OCI-LY7 (cell line): ENCODE data around the gene ZNF20. TPM values are rescaled to one million over a fixed set of nuclear protein-coding genes. Genes with fewer than 3 reads are reported as not detected.

Experiments used
- BruUV-seq: library from RNA; stranded (reverse); fragments of 400-500 nt; replicated peaks from 2 replicates; lab custom pipeline; 2021; lab: Mats Ljungman, UMichigan
- CTCF ChIA-PET: fragments of 300-600 bp; sonication (Branson Sonifier 250); formaldehyde crosslinking; loops from one replicate; lab custom pipeline; 2022; ENCODE audit warnings: antibody characterized with exemption; ENCODE audit not compliant: unreplicated experiment; lab: Charles Lee
- POLR2A ChIA-PET: fragments of 300-600 bp; sonication (Branson Sonifier 250); formaldehyde crosslinking; loops from one replicate; lab custom pipeline; 2022; ENCODE audit warnings: antibody characterized with exemption; lab: Charles Lee
- DNase-seq: peaks from one replicate; pipeline ENCODE4 v3.0.0-alpha.2; 2015; ENCODE audit warnings: low spot score
- H2AFZ ChIP-seq: fragments of 200-600 bp; sonication (generic), shearing (Covaris generic); 2 replicates; pipeline ENCODE4 v1.6.1; 2014; ENCODE audit warnings: mild to moderate bottlenecking, antibody characterized with exemption, low read length, moderate library complexity
- H3K27ac ChIP-seq: fragments of 200-600 bp; sonication (generic); 2 replicates; pipeline ENCODE4 v1.5.1; 2014; ENCODE audit warnings: mixed run types, low read depth, mild to moderate bottlenecking, moderate library complexity, low read length, inconsistent platforms; ENCODE audit not compliant: poor library complexity, severe bottlenecking
- H3K36me3 ChIP-seq: fragments of 200-600 bp; sonication (generic); 2 replicates; pipeline ENCODE4 v1.6.1; 2014; ENCODE audit warnings: mild to moderate bottlenecking, antibody characterized with exemption, low read length, moderate library complexity, mixed read lengths; ENCODE audit not compliant: insufficient read depth
- H3K4me1 ChIP-seq: fragments of 200-600 bp; sonication (generic); 2 replicates; pipeline ENCODE4 v1.5.1; 2014; ENCODE audit warnings: mild to moderate bottlenecking, low read length; ENCODE audit not compliant: insufficient read depth, poor library complexity, severe bottlenecking
- H3K4me2 ChIP-seq: fragments of 200-600 bp; sonication (generic); 2 replicates; pipeline ENCODE4 v1.6.1; 2014; ENCODE audit warnings: mild to moderate bottlenecking, low read length
- H3K4me3 ChIP-seq: fragments of 200-600 bp; sonication (generic); 2 replicates; pipeline ENCODE4 v1.5.1; 2014; ENCODE audit warnings: mild to moderate bottlenecking, low read depth, low read length; ENCODE audit not compliant: poor library complexity, severe bottlenecking
- H3K79me2 ChIP-seq: fragments of 200-600 bp; sonication (generic); 2 replicates; pipeline ENCODE4 v1.6.1; 2016; ENCODE audit warnings: low read depth, mild to moderate bottlenecking, low read length, moderate library complexity, mixed read lengths; ENCODE audit not compliant: insufficient read depth
- H3K9me2 ChIP-seq: fragments of 200-600 bp; sonication (generic); 2 replicates; pipeline ENCODE4 v1.6.1; 2016; ENCODE audit warnings: mild to moderate bottlenecking, low read length, mixed read lengths; ENCODE audit not compliant: insufficient read depth
- H3K9me3 ChIP-seq: fragments of 200-600 bp; sonication (generic); 2 replicates; pipeline ENCODE4 v1.6.1; 2014; ENCODE audit warnings: mild to moderate bottlenecking, mixed run types, low read length, mixed read lengths
- H4K20me1 ChIP-seq: fragments of 200-600 bp; sonication (generic); 2 replicates; pipeline ENCODE4 v1.6.1; 2014; ENCODE audit warnings: mild to moderate bottlenecking, antibody characterized with exemption, low read length, moderate library complexity, mixed read lengths; ENCODE audit not compliant: insufficient read depth
- EZH2phosphoT487 ChIP-seq: fragments of 200-600 bp; sonication (generic); IDR thresholded peaks from 2 replicates; pipeline ENCODE4 v1.6.1; 2018; ENCODE audit warnings: low read depth, borderline replicate concordance, mild to moderate bottlenecking, mixed run types, antibody characterized with exemption, low read length, moderate library complexity, mixed read lengths
- intact Hi-C: fragments of 100-400 bp; cut with micrococcal nuclease; formaldehyde crosslinking; loops from one replicate; pipeline ENCODE4 v1.10.0; 2022; ENCODE audit not compliant: unreplicated experiment
- total RNA-seq, 2 experiments: library from RNA; depleted of rRNA in 1 of 2; stranded (reverse); fragments of >200 nt in 1 of 2; shearing (Covaris generic) in 1 of 2; gene quantifications; 2 replicates each; pipeline ENCODE4 v1.2.3, GENCODE V29; 2014 to 2022
- TF ChIP-seq, protein P1 (sequence below): fragments of 200-600 bp; sonication (generic); conservative IDR thresholded peaks from 2 replicates; pipeline ENCODE4 v1.5.1; 2014; ENCODE audit warnings: mild to moderate bottlenecking, antibody characterized with exemption, low read length, moderate library complexity, mixed read lengths

The ZNF20 gene
- total RNA-seq, 2 experiments from 2014 or later, result 6.1 to 7.1 TPM

DNA sequence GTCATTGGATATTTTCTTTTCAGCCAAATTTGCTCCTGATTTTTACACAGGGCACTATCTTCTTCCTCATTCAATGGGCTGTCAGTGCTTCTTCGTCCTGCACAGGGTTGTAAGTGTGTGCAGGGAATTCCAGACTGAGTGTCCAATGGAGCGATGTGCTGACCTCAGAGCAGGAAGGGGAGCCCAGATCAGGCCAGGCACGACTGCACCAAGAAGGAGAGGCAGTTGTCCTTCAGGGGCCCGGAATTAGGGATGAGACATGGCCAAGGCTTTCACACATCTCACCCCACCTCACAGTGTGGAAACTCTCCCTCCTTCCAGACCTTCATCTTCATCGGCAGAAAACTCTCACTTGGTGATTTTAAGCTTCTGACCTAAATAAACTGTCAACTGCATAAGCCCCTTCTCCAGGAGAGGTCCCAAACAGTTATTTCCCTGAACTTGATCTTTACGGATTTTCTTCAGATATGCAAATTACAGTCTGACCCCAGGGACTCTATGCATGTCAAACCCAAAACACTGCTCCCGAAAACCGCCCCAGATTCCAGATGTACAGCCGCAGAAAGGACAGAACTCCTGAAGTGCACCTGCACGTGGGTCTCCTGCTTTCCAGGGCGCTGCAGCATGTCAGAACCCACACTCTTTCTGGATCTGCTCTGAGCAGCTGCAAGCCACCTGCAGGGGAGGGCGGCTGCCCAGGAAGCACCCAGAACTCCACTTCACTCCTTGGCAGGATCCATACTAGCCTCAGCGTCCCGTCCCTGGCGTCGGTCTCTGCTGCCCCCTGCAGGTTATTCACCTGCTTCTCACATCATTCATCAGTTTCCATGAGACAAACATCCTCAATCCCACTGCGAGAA is 625 bp upstream of the ZNF20 start:
- Histone ChIP-seq H3K36me3 (peaks cover 16% of the 10 kb centered on the region), H3K9me2 (no peaks in the 10 kb centered on the region), H3K4me3 (peak overlapping the region; percentile 89), H3K4me2 (peak overlapping the region; percentile 96), H3K79me2 (peaks cover 11% of the 10 kb centered on the region; the same call in 1 of the 2 replicates), H3K9me3 (no peaks in the 10 kb centered on the region), H2AFZ (peak overlapping the region; percentile 68; the same call in 1 of the 2 replicates), H3K4me1 (peaks cover 26% of the 10 kb centered on the region), H3K27ac (peak overlapping the region; percentile 14), H4K20me1 (no peaks in the 10 kb centered on the region)
- TF ChIP-seq, protein P1, sequence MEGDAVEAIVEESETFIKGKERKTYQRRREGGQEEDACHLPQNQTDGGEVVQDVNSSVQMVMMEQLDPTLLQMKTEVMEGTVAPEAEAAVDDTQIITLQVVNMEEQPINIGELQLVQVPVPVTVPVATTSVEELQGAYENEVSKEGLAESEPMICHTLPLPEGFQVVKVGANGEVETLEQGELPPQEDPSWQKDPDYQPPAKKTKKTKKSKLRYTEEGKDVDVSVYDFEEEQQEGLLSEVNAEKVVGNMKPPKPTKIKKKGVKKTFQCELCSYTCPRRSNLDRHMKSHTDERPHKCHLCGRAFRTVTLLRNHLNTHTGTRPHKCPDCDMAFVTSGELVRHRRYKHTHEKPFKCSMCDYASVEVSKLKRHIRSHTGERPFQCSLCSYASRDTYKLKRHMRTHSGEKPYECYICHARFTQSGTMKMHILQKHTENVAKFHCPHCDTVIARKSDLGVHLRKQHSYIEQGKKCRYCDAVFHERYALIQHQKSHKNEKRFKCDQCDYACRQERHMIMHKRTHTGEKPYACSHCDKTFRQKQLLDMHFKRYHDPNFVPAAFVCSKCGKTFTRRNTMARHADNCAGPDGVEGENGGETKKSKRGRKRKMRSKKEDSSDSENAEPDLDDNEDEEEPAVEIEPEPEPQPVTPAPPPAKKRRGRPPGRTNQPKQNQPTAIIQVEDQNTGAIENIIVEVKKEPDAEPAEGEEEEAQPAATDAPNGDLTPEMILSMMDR, result peak; percentile 93
- no peak for TF ChIP-seq EZH2phosphoT487
- peak; percentile 87 for DNase-seq
- no TSS peak for BruUV-seq
- ChIA-PET POLR2A (interaction anchor here (0.7 to 1.8 kb wide), 4 partner anchors 73 to 301 kb away, joined by 3 to 9 read pairs (median 4); no protein-coding TSS in a partner anchor), CTCF (interaction anchor here (0.6 to 1.7 kb wide), 5 partner anchors 16 to 343 kb away, joined by 3 to 8 read pairs (median 4); partner anchors contain the start of gene ZNF491)
- intact Hi-C loops, result loop anchor here (1.0 to 2.0 kb wide), 7 partner anchors 81 to 344 kb away; partner anchors contain the start of gene ZNF700

DNA sequence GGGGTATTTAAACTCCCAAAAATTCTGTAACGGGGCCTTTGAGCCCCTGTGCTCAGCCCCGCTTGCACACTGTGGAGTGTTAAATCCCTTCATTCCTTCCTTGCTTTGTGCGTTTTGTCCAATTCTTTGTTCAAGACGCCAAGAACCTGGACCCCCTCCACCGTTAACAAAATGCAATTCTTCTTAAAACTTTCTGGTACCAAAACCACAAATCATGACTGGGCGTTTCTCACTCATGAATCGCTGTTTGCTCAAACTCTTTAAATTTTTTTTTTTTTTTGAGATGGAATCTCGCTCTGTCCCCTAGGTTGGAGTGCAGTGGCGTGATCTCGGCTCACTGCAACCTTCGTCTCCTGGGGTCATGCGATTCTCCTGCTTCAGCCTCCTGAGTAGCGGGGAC is 881 bp downstream of the ZNF20 start:
- no TSS peak for BruUV-seq
- POLR2A ChIA-PET, result no interaction called here
- CTCF ChIA-PET, result no interaction called here

More for the DNA sequence above, 881 bp downstream of the ZNF20 start:
- TF ChIP-seq, protein P1, result no peak
- TF ChIP-seq EZH2phosphoT487, result no peak
- Histone ChIP-seq H4K20me1 (no peaks in the 10 kb centered on the region), H3K4me1 (peaks cover 26% of the 10 kb centered on the region), H2AFZ (peak overlapping the region; percentile 68; the same call in 1 of the 2 replicates), H3K4me2 (peak overlapping the region; percentile 96), H3K27ac (no peak overlapping the region), H3K79me2 (peaks cover 11% of the 10 kb centered on the region; the same call in 1 of the 2 replicates), H3K9me2 (no peaks in the 10 kb centered on the region), H3K4me3 (peak overlapping the region; percentile 89), H3K36me3 (peaks cover 21% of the 10 kb centered on the region), H3K9me3 (no peaks in the 10 kb centered on the region)
- intact Hi-C loops, result no loop called here
- no peak for DNase-seq
